HCT116 (cell line): Measurements from ENCODE around the gene DMAC1.

Experiments used
- CTCF ChIP-seq, 3 experiments: fragments of 200-600 bp in 1 of 3; sonication (generic) in 1 of 3; IDR thresholded peaks in 2 of 3; conservative IDR thresholded peaks in 1 of 3; 2 replicates each; pipeline ENCODE4 v1.5.1; 2012 to 2017; ENCODE audit warnings: low read depth in 2 of 3, low read length in 2 of 3, antibody characterized with exemption in 1 of 3, borderline replicate concordance in 1 of 3, control low read depth in 1 of 3, mild to moderate bottlenecking in 1 of 3, mixed read lengths in 1 of 3, mixed run types in 1 of 3, moderate library complexity in 1 of 3; ENCODE audit not compliant: insufficient read depth in 1 of 3
- SIN3A ChIP-seq: IDR thresholded peaks from 2 replicates; pipeline ENCODE4 v1.6.1; 2012; ENCODE audit warnings: low read depth

GRCh38 chr9:7794196-7794595 lies 5.4 kb downstream of the DMAC1 start:
- no peak for TF ChIP-seq SIN3A
- no peak for TF ChIP-seq CTCF (IDR thresholded peaks at IDR 0.05 in 2 of 3, conservative IDR thresholded peaks at IDR 0.05 in 1 of 3; ENCODE audit: borderline replicate concordance in 1 of 3, insufficient read depth in 1 of 3, low read depth in 2 of 3, low read length in 2 of 3)
